IPS-18c (cell line): ENCODE results near the gene CBX8.

Source experiments
- H3K4me3 ChIP-seq: 2 replicates; pipeline ENCODE4 v1.7.0; 2013; ENCODE audit warnings: low read depth, mild to moderate bottlenecking, low read length, moderate library complexity; ENCODE audit not compliant: insufficient read depth
- H3K9me3 ChIP-seq: one replicate; pipeline ENCODE4 v1.6.1; 2013; ENCODE audit warnings: mild to moderate bottlenecking, low read length, moderate library complexity; ENCODE audit not compliant: control insufficient read depth, insufficient read depth

CBX8 gene

DNA sequence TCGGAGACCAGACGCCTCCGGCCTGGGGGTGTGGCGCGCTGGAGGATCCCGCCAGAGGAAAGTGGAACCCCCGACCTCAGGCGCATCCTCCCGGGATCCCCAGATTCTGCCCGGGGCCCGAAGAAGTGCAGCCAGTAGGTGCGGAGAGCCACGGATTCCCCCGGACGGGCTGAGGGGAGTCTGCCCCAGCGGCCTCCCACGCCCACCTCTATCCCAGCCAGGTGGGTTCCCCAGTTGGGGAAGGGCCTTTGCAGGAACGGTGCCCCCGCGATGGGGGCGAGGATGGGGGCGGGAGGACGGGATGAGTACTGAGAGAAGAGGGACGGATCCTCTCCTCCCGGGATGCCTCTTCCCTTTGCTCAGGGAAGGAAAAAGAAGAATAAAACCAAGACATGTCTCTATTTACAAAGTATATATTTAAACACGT is 5.1 kb downstream of the CBX8 start:
- no peaks in the 10 kb centered on the region for H3K9me3 ChIP-seq

GRCh38 chr17:79790805-79791734 is 5.8 kb downstream of the CBX8 start:
- no peak overlapping the region for H3K4me3 ChIP-seq
- H3K9me3 ChIP-seq: no peaks in the 10 kb centered on the region

More for the DNA sequence above, 5.1 kb downstream of the CBX8 start:
- no peak overlapping the region for H3K4me3 ChIP-seq

DNA sequence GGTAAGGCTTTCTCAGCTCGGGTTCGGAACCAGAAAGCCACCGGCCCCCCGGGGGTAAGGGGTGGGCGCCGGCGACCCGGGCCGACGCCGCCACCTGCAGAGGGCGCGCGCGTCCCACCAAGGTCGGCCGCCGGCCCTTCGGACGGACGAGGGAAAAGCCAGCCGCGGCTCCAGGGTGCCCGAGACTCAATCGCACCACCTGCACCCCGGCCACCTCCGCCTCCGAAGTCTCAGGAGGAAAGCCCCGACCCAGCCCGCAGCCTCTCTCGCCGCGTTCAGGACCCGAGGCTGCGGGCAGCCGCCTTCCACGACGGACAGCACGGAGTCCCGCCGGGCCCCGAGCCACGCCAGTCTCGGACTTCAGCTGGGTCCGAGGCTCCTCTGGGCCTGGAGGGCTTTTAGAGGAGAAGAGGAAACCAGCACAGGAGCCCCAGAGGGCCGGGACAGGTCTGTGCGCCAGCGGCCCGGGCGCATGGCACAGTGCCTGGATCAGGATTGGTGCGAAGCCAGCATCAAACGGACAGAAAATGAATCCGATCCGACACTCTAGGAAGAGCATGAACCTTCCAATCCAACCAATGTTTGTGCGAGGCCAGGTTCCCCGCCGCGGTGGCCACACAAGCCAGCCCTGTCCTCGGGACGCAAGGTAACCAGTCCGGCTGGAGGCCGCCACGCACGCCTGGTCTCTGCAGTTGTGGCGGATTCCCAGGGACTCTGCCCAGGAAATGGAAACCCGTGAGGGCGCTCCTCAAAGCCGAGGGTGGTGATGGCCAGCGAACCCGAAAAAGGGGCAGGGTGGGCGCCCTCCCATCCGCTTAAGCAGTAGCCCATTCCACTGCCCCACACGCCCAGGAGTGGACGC is 6.7 kb downstream of the CBX8 start:
- Histone ChIP-seq H3K4me3 (peak overlapping the region; percentile 36; the same call in 1 of the 2 replicates), H3K9me3 (no peaks in the 10 kb centered on the region)

DNA sequence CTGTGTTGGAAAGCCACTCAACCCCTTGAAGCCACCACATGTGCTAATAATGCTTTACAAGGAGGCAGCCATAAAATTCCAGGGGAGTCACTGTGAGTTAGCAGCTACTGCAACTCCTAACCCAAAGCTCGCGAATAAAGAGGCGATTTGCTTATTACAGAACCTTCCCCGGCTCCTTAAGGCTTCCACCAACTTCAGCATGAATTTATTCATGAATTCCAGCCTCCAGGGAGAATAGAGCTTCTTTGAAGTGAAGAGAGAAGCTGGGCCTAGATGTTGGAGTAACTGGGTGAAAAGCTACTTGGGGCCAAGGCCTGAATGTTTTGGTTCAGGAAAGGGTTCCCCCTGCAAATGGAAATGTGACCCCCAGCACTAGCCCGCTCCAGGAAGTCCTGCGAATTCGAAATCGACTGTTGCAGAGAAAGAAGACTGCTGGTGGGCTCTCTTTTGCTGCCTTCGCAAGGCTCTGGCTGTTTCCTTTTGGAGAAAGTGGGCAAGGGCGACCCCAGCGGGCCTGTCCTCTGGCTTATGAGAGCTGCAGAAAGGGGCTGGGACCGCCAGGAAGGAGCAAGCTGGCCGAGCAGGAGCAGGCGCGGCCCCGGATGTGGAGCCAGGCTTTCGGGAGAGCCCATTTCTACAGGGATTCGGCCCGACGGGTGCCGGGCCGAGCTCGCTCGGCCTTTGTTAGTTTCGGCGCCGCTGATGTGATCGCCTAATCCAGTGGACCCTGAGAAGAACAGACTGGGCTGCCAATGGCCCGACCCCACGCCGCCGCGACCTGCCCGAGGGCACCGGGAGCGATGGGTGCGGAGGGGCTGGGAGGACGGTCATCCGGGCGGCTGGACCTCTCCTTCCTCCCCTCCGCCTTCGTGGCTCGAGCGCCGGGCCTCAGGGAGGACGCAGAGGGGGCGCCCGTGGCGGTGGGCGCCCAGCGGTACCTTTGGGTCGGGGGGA is 7.6 kb downstream of the CBX8 start:
- no peaks in the 10 kb centered on the region for H3K9me3 ChIP-seq
- peak overlapping the region; percentile 36 for H3K4me3 ChIP-seq

DNA sequence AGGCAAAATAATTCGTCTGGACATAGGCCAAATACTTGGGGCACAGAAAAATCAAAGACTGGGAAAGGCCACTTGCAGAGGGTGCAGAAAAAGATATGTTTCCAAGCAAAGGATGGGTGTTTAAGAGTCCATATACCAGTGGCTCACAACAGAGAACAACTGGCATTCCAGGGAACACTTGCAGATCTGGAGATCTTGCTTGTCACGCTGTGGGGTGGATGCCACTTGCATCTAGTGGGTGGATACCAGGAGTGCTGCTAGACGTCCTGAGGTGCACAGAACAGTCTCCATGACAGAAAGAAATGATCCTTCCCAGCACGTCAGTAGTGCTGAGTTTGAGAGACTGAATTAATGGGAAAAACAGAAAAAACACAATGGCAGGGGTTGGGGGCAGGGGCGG is 8.4 kb downstream of the CBX8 start:
- 0 out of 2 replicates have a peak overlapping the region, but pooled peaks have one; percentile 10 for H3K4me3 ChIP-seq
- no peaks in the 10 kb centered on the region for H3K9me3 ChIP-seq

DNA sequence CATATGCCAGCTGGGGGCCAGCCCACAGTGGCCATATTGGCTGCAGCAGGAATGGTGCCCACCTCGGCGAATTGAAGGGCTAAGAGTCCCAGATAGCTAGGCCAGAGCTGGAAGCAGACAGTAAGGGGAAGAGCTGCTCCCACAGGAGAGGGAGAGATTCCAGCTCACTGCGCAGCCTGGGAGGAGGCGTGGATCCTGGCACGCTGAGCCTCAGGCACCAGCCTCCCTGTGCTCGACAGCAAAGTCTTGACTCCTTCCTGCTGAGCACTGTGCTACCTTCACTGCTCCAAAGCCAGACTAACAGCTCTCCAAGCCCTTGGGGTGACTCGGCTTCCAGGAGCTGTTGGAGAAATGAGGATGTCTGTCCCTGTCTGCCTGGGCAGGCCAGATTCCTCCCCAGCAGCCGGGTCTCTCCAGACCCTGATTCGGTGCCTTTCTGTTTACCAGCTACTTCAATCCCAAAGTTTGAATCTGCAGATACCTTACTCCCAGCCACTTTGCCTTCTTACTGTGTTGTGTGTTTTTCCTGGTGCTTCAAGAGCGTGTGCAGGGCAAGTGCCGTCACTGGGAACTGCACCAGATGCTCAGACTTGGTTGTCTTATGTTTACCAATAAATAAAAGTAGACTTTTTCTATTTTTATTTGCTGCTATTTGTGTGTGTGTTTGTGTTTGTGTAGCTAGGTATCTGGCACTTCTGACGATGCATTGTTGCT is 9.8 kb downstream of the CBX8 start:
- Histone ChIP-seq H3K9me3 (no peaks in the 10 kb centered on the region), H3K4me3 (no peak overlapping the region)

DNA sequence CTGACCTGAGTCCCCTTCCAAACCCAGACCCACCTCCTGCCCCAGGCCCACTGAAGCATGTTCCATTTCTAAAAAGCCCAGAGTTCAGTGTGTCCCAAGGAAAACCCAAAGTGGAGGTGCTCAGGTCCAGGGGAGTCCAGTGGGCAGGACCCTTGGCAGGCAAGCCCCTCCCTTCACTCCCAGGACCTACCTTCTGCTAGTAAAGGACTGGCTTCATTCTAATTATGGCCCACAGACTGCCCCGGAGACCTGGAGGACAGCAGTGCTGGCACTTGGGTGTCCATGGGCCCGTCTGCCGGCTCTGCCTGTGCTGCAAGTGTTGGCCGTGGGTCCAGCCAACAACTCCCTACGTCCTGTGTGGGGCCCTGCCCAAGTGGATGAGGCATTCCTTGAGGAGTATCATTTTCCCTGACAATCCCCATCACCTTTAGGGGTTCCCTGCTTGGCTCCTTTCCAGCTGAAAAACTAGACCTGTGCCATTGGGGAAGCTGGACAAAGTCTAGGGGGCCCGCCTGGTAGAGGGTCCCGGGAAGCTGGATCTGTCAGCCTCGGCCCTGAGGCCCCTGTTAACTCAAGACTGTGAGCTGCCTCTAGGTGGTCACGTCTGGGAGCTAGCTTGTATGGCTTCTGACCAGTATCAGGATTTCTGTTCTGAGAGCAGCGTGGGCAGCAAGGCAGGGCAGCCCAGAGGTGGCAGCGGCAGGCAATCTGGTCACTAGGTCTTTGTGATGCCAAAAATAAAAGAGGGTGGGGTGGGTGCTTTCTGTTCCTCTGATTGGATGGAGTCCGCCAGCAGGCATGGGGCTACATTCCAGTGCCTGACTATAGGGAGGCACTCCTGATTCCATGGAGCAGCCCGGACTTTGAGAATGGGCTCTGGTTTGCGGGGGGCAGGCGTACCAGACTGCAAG is 10.7 kb downstream of the CBX8 start:
- Histone ChIP-seq H3K4me3 (no peak overlapping the region), H3K9me3 (no peaks in the 10 kb centered on the region)

- Histone ChIP-seq H3K4me3 (no peak overlapping the region), H3K9me3 (no peaks in the 10 kb centered on the region)
These were observed 11.6 kb downstream of the CBX8 start for GRCh38 chr17:79785017-79785899.

DNA sequence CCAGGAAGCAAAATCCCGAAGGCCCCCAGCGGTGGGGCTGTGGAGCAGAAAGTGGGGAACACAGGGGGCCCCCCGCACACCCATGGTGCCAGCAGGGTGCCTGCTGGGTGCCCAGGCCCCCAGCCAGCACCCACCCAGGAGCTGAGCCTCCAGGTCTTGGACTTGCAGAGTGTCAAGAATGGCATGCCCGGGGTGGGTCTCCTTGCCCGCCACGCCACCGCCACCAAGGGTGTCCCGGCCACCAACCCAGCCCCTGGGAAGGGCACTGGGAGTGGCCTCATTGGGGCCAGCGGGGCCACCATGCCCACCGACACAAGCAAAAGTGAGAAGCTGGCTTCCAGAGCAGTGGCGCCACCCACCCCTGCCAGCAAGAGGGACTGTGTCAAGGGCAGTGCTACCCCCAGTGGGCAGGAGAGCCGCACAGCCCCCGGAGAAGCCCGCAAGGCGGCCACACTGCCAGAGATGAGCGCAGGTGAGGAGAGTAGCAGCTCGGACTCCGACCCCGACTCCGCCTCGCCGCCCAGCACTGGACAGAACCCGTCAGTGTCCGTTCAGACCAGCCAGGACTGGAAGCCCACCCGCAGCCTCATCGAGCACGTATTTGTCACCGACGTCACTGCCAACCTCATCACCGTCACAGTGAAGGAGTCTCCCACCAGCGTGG is 12.4 kb downstream of the CBX8 start:
- H3K9me3 ChIP-seq: no peaks in the 10 kb centered on the region
- no peak overlapping the region for H3K4me3 ChIP-seq

- no peak overlapping the region for H3K4me3 ChIP-seq
These were observed 13.0 kb downstream of the CBX8 start for GRCh38 chr17:79783891-79784290.

GRCh38 chr17:79781736-79782575 is 14.9 kb downstream of the CBX8 start:
- H3K9me3 ChIP-seq: no peaks in the 10 kb centered on the region
- no peak overlapping the region for H3K4me3 ChIP-seq

More at GRCh38 chr17:79783891-79784290, 13.0 kb downstream of the CBX8 start:
- no peaks in the 10 kb centered on the region for H3K9me3 ChIP-seq

GRCh38 chr17:79781012-79781650 is 15.7 kb downstream of the CBX8 start:
- H3K4me3 ChIP-seq: no peak overlapping the region
- H3K9me3 ChIP-seq: no peaks in the 10 kb centered on the region
